ENCODE data around the gene PSMA1. TPM values are rescaled to one million over a fixed set of nuclear protein-coding genes. Genes with fewer than 3 reads are reported as not detected.

The PSMA1 gene
- total RNA-seq, 2 experiments from 2014 or later = 171 to 173 TPM

GRCh38 chr11:14520747-14521151 is 563 bp upstream of the PSMA1 start:
- intact Hi-C loops (cut with micrococcal nuclease; ENCODE audit: unreplicated experiment) = loop anchor here (1.0 to 5.0 kb wide), 5 partner anchors 21 to 387 kb away; partner anchors contain the start of genes COPB1 and CYP2R1
- H3K9me3 ChIP-seq (ENCODE audit: low read length) = no peaks in the 10 kb centered on the region
- peak overlapping the region; percentile 64 for H3K27ac ChIP-seq (ENCODE audit: low read depth, low read length, poor library complexity, severe bottlenecking)
- H3K4me1 ChIP-seq (ENCODE audit: insufficient read depth, low read length, poor library complexity, severe bottlenecking) = peaks cover 19% of the 10 kb centered on the region
- peak overlapping the region; percentile 79 for H3K4me2 ChIP-seq (ENCODE audit: low read length)
- TF ChIP-seq EZH2phosphoT487 (IDR thresholded peaks at IDR 0.05; ENCODE audit: borderline replicate concordance, low read depth, low read length) = no peak
- TF ChIP-seq, protein P1, sequence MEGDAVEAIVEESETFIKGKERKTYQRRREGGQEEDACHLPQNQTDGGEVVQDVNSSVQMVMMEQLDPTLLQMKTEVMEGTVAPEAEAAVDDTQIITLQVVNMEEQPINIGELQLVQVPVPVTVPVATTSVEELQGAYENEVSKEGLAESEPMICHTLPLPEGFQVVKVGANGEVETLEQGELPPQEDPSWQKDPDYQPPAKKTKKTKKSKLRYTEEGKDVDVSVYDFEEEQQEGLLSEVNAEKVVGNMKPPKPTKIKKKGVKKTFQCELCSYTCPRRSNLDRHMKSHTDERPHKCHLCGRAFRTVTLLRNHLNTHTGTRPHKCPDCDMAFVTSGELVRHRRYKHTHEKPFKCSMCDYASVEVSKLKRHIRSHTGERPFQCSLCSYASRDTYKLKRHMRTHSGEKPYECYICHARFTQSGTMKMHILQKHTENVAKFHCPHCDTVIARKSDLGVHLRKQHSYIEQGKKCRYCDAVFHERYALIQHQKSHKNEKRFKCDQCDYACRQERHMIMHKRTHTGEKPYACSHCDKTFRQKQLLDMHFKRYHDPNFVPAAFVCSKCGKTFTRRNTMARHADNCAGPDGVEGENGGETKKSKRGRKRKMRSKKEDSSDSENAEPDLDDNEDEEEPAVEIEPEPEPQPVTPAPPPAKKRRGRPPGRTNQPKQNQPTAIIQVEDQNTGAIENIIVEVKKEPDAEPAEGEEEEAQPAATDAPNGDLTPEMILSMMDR (conservative IDR thresholded peaks at IDR 0.05; ENCODE audit: low read length) = no peak
- peaks cover 32% of the 10 kb centered on the region for H3K79me2 ChIP-seq (ENCODE audit: insufficient read depth, low read depth, low read length)
- H3K4me3 ChIP-seq (ENCODE audit: low read depth, low read length, poor library complexity, severe bottlenecking) = peak overlapping the region; percentile 94
- no peaks in the 10 kb centered on the region for H3K9me2 ChIP-seq (ENCODE audit: insufficient read depth, low read length)
- peaks cover 36% of the 10 kb centered on the region for H3K36me3 ChIP-seq (ENCODE audit: insufficient read depth, low read length)
- peaks cover 5% of the 10 kb centered on the region; the same call in 1 of the 2 replicates for H4K20me1 ChIP-seq (ENCODE audit: insufficient read depth, low read length)
- CTCF ChIA-PET (ENCODE audit: unreplicated experiment) = interaction anchor here (1.7 kb wide), 1 partner anchor 21 kb away, joined by 5 read pairs; the partner anchor contains the start of gene COPB1
- POLR2A ChIA-PET = interaction anchor here (1.1 to 2.2 kb wide), 7 partner anchors 12 to 371 kb away, joined by 3 to 16 read pairs (median 5); partner anchors contain the start of genes COPB1 and CYP2R1
- DNase-seq (ENCODE audit: low spot score) = no peak
- peak overlapping the region; percentile 99 for H2AFZ ChIP-seq (ENCODE audit: low read length)
- BruUV-seq (replicated peaks) = TSS peak; percentile 93

- Histone ChIP-seq H3K36me3 (ENCODE audit: insufficient read depth, low read length) (peaks cover 47% of the 10 kb centered on the region), H3K9me3 (ENCODE audit: low read length) (no peaks in the 10 kb centered on the region), H3K9me2 (ENCODE audit: insufficient read depth, low read length) (no peaks in the 10 kb centered on the region), H3K4me2 (ENCODE audit: low read length) (peak overlapping the region; percentile 86), H2AFZ (ENCODE audit: low read length) (peak overlapping the region; percentile 99; the same call in 1 of the 2 replicates), H3K4me1 (ENCODE audit: insufficient read depth, low read length, poor library complexity, severe bottlenecking) (peaks cover 19% of the 10 kb centered on the region), H3K27ac (ENCODE audit: low read depth, low read length, poor library complexity, severe bottlenecking) (peak overlapping the region; percentile 64), H3K4me3 (ENCODE audit: low read depth, low read length, poor library complexity, severe bottlenecking) (peak overlapping the region; percentile 94), H3K79me2 (ENCODE audit: insufficient read depth, low read depth, low read length) (peaks cover 32% of the 10 kb centered on the region), H4K20me1 (ENCODE audit: insufficient read depth, low read length) (peaks cover 5% of the 10 kb centered on the region; the same call in 1 of the 2 replicates)
- ChIA-PET CTCF (ENCODE audit: unreplicated experiment) (interaction anchor here (1.7 kb wide), 1 partner anchor 20 kb away, joined by 5 read pairs; the partner anchor contains the start of gene COPB1), POLR2A (interaction anchor here (0.9 to 2.2 kb wide), 10 partner anchors 14 to 372 kb away, joined by 3 to 16 read pairs (median 4); partner anchors contain the start of genes COPB1 and CYP2R1)
- no TSS peak for BruUV-seq (replicated peaks)
- DNase-seq (ENCODE audit: low spot score) = peak; percentile 16
- TF ChIP-seq, protein P1 (conservative IDR thresholded peaks at IDR 0.05; ENCODE audit: low read length) = no peak
- TF ChIP-seq EZH2phosphoT487 (IDR thresholded peaks at IDR 0.05; ENCODE audit: borderline replicate concordance, low read depth, low read length) = no peak
- intact Hi-C loops (cut with micrococcal nuclease; ENCODE audit: unreplicated experiment) = no loop called here
These were observed 629 bp downstream of the PSMA1 start for GRCh38 chr11:14519597-14519916.

- no peak overlapping the region for H3K27ac ChIP-seq (ENCODE audit: low read depth, low read length, poor library complexity, severe bottlenecking)
- TF ChIP-seq, protein P1 (conservative IDR thresholded peaks at IDR 0.05; ENCODE audit: low read length) = no peak
- TF ChIP-seq EZH2phosphoT487 (IDR thresholded peaks at IDR 0.05; ENCODE audit: borderline replicate concordance, low read depth, low read length) = no peak
- ChIA-PET CTCF (ENCODE audit: unreplicated experiment) (no interaction called here), POLR2A (interaction anchor here (0.9 to 2.2 kb wide), 6 partner anchors 17 to 373 kb away, joined by 3 to 16 read pairs (median 4); partner anchors contain the start of genes COPB1 and CYP2R1)
- H3K9me3 ChIP-seq (ENCODE audit: low read length) = no peaks in the 10 kb centered on the region
- DNase-seq (ENCODE audit: low spot score) = no peak
- H3K4me2 ChIP-seq (ENCODE audit: low read length) = peak overlapping the region; percentile 86
- H3K36me3 ChIP-seq (ENCODE audit: insufficient read depth, low read length) = peaks cover 55% of the 10 kb centered on the region
- no peaks in the 10 kb centered on the region for H3K9me2 ChIP-seq (ENCODE audit: insufficient read depth, low read length)
- no peak overlapping the region for H2AFZ ChIP-seq (ENCODE audit: low read length)
- H4K20me1 ChIP-seq (ENCODE audit: insufficient read depth, low read length) = peaks cover 5% of the 10 kb centered on the region; the same call in 1 of the 2 replicates
- BruUV-seq (replicated peaks) = no TSS peak
- intact Hi-C loops (cut with micrococcal nuclease; ENCODE audit: unreplicated experiment) = no loop called here
- H3K4me3 ChIP-seq (ENCODE audit: low read depth, low read length, poor library complexity, severe bottlenecking) = peak overlapping the region; percentile 94
- peaks cover 32% of the 10 kb centered on the region for H3K79me2 ChIP-seq (ENCODE audit: insufficient read depth, low read depth, low read length)
- H3K4me1 ChIP-seq (ENCODE audit: insufficient read depth, low read length, poor library complexity, severe bottlenecking) = peaks cover 19% of the 10 kb centered on the region
These were observed 1.4 kb downstream of the PSMA1 start for GRCh38 chr11:14518820-14519219.

All from OCI-LY7 (cell line).